ENCODE results near the gene TRIM77.
"Not testable (repeated sequence)": the region's sequence is repeated elsewhere in the genome, so short reads cannot be mapped to it uniquely, and the experiment has no call there.

- not testable (repeated sequence) for TF ChIP-seq EP300, CTCF, POLR2AphosphoS5 (IDR thresholded peaks at IDR 0.05)
These were observed 20.1 kb downstream of the TRIM77 start for GRCh38 chr11:89730215-89730614.

Measured in upper lobe of left lung (tissue), 4 donors.